HG03342 (cell line): Measurements from ENCODE around the gene IRX2.

Experiments used
- ATAC-seq: cut with Tn5 transposase; IDR thresholded peaks from one replicate; pipeline ENCODE4 v1.9.1; 2021; ENCODE audit warnings: mild to moderate bottlenecking, moderate library complexity; ENCODE audit not compliant: unreplicated experiment

The IRX2 gene

DNA sequence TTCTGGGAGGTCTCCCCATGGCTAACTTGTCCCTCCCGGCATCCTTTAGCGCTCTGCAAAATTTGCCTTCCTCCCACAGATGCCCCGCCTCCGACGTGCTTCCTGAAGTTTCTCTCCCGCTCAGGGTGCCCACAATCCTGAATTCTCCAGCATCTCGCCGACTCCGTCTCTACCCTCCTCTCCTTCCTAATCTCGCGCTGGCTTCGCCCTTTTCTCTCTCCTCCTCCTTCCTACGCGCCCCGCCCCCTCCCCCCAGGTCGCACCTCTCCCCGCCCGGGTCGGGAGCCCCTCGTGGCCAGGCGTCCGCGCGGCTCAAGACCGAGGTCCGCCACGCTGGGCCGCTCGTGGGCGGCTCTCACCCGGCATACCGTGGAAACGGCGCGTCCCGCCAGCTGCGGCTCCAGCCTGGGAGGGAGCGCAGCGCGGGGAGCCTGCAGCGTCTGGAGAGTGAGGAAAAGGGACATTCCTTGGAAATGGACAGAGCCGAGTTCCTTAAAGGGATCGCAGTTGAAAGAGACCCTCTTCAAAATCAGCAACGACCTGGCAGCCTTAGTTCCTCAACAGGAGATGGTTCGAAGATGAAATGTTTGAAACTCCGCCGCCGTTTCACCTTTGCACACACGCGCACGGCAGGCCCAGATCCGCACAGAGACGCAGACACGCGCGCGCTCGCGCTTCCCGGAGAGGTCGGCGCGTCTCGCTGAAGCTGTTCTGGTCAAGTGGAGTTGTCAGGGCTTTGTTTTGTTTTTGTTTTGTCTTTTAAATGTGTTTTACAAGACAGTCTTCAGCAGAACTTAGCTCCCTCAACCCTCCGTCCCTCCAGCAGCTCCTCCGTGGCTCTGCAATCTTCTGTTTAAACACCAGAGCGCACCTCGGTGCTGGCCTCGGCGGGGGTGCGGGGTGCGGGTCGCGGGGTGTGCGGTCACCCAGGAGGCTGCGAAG lies 5.0 kb upstream of the IRX2 start:
- no peak for ATAC-seq

- ATAC-seq, result no peak
Observed at GRCh38 chr5:2755681-2756171, 4.2 kb upstream of the IRX2 start.

GRCh38 chr5:2755076-2755680 lies 3.7 kb upstream of the IRX2 start:
- no peak for ATAC-seq

- ATAC-seq, result no peak
Observed at GRCh38 chr5:2754581-2755075, 3.2 kb upstream of the IRX2 start.

DNA sequence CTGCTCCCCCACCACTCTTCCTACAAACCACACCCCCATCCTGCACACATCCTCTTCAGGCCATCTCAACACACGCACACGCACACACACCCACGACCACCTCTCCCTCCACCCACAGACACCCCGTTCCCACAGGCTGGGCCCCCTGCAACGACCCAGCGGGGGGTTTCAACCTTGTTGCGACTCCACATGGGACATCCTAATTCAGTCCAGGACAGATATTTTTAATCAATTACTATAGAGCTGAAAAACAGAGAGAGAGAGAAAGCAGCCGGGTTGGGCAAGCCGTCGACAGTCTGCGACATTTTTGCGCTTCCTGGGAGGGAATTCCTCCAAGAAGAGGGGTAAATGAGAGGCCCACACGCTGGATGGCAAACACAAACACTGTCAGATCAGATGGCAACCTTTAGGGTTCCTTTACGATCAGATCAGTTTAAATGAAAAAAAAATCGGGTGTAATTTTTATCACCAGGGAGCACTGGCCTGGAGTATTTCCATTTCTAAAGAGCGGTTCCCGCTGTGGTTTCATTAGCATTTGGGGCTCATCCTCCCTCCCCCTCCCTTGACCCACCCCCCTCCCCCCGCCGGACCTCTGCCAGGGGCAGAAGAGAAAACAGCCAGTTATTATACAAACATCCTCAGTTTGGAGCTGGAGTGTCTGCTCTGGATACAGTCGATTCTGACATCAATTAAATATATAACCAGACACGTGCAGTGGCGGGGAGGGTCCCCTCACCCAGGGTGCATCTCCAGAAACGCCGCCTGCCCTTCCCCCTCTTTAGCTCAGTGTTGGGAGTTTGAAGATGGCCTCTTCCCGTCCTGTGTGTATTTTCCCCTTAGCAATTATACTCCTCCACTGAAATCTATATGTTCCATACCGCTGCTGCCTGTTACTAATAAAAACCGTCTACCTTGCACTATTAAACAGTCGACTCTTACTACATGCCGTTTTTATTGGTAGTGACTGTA lies 2.3 kb upstream of the IRX2 start:
- no peak for ATAC-seq

GRCh38 chr5:2752821-2753439 lies 1.5 kb upstream of the IRX2 start:
- ATAC-seq, result no peak

DNA sequence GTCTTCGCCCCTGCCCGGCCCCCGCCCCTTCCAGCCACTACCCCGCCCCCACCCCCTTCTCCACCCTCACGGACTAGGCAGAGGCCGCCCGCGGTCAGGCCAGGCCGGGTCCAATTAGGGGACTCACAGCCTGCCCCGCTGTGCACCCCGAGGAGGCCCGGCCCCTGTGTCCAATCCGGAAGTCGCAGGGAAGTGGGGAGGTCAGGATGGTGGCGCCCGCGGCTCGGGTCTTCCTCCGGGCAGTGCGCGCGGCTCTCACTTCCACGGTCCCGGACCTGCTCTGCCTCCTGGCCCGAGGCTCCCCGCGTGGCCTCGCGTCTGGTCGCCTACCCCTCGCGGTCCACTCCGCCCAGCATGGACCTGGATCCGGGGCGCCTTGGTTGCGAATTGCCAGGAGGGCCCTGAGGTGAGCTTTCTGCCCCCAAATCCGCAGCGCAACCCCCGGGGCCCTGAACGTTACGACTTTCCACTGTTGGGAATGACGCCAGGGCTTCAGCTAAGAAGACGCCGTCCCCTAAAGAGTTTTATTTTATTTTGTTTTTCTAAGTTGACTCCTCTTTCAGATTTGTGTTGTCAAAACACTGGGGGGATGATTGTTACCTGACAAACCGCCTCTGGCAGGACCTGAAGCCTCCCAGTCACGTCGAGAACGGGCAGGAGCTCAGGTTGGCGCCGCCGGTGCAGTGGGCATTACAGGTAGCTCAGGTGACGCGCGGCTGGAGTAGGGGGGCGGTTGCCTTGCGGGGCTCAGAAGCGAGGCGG lies 763 bp upstream of the IRX2 start:
- ATAC-seq, result no peak

DNA sequence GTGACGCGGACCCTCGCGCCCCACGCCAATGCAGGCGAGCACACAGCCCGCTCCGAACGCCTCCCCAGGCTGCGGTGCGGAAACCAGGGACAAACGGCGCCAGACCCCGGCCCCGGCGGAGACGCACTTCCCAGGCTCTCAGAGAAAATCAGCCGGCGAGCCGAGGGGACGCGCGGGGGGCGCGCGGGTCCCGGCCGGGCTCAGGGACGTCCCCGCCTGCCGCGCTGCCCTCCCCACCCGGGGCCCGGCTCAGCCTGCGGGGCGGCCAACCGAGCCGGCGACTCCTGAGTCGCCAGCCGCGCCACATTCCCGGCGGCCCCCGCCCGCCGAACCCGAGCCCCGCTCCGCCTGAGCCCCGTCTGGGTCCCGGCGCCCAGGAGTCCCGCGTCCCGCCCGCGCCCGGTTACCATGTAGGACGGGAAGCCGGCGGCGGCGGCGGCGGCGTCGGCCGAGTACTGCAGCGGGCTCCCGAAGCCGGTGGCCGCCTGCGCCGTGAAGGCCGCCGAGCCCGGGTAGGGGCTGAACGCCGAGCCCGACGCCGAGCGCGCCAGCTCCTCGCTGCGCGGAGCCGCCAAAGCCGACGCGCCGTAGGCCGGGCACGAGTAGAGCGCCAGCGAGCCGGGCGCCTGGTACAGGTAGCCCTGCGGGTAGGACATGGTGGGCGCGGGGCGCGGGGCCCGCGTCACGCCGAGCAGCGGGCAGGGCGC lies 566 bp downstream of the IRX2 start:
- no peak for ATAC-seq

DNA sequence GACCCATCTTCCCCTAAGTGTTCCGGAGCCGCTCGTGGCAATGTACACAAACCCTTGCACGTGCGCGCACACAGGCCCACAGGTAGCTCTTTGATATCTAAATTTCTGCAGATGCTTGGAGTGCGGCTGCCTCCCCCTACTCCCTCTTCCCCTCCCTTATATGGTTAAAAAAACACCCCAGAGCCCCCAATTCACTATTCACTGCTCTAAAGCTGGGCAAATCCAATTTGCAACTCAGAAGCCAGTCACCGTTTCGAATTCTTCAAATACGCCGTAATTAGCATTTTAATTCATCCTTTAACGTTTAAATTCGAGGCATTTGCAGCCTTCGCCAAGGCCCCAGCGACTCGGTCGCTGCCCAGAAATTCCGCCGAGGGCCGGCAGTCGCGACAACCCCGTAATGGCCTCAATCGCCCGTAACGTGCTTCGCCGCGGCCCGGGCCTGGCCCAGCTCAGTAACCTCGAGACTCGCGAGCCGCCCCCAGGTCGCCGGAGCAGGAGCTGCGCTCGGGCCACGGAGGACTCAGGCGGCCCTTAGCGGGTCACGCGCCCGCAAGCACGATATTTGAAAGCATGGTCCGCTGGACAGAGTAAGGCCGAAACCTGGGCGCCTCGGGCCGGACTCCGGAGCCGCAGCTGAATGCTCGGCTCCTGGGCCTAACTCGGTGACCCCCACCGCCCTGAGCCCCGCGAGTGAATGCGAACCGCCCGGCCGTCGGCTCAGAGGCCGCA lies 1.3 kb downstream of the IRX2 start:
- no peak for ATAC-seq

DNA sequence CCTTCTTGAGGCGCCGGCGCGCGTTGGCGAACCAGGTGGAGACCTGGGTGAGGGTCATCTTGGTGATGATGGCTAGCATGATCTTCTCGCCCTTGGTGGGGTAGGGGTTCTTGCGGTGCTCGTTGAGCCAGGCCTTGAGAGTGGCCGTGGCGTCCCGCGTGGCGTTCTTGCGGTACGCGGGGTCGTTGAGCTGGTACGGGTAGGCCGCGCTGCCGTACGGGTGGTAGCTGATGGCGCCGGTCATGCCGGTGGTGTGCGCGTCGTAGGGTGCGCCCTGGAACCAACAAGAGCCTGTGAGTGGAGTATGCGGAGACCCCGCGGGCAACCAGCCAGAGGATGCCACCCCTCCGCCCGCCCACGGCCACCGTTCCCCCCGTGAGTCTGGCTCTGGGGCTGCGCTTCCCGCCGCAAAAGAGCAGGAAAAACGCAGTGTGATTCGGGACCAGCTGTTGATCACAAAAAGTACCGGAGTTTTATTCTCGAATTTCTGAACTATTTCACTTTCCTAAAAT lies 1.9 kb downstream of the IRX2 start:
- ATAC-seq, result no peak

GRCh38 chr5:2748861-2749513 lies 2.5 kb downstream of the IRX2 start:
- ATAC-seq, result no peak

DNA sequence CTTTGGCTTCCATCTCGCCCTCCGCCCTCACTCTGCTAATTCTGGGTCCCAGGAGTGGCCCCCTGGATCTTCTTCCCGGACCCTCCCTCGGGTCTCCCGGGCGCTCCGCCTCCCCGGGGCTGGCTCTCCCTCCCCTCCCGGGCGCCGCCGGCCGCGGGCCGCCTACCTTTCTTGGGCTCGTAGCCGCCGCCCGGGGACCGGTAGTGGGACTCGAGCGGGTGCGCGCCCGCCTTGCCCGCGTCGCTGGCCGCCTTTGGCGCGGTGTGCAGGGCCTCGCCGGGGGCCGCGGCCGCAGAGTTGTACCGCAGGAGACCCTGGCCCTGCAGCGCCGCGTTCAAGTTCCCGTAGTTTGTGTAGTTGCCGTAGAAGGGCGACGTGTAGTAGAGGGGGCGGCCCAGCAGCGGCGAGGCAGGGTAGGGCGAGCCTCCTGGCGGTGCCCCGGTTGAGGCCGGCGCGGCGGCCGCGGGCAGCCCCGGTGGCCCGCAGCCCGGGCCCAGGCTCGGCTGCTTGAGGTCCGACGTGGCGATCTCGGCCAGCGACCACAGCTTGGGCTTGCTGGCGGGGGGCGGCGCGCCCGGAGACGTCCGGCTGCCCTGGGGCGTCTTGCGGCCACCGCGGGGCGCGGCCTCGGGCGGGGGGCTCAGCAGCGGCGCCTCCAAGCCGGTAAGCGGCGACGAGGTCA lies 3.2 kb downstream of the IRX2 start:
- ATAC-seq, result no peak

GRCh38 chr5:2747363-2748162 lies 3.9 kb downstream of the IRX2 start:
- ATAC-seq, result no peak

GRCh38 chr5:2746561-2747032 lies 4.9 kb downstream of the IRX2 start:
- no peak for ATAC-seq

DNA sequence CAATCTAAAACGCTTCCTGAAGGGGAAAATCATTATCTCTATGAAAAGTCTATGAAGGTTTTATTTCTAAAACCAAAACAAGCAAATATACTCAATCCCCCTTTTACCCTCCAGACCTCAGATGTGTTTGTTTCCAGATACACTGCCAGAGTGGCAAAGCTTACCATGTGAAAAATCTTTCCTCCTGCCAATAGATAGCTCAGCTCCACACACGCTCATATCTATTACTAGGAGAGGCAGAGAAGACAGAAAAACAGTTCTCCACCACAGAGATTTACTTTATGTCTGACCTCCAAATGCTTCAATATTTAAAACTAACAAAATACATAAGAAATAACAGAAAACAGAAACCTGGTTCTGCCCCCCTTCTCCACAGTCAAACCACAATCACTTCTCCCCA lies 7.0 kb downstream of the IRX2 start:
- no peak for ATAC-seq
